H1 (cell line): ENCODE results near the gene FOXQ1. TPM values are rescaled to one million over a fixed set of nuclear protein-coding genes. Genes with fewer than 3 reads are reported as not detected.
A peak's percentile ranks its signal among the peaks of the same experiment; 100 is the strongest.

ENCODE experiments used
- CTCF ChIA-PET: fragments of 300-600 bp; sonication (Branson Sonifier 250); formaldehyde crosslinking; loops from one replicate; lab custom pipeline; 2021; ENCODE audit not compliant: partially characterized antibody; lab: Charles Lee
- POLR2A ChIA-PET: fragments of 300-600 bp; sonication (Branson Sonifier 250); formaldehyde crosslinking; loops from one replicate; lab custom pipeline; 2021; ENCODE audit warnings: inconsistent platforms; ENCODE audit not compliant: partially characterized antibody; lab: Charles Lee
- DNase-seq, 2 experiments: peaks; one replicate each; pipeline versions ENCODE4 v3.0.0 to v3.0.0-alpha.2; 2010 to 2022; ENCODE audit warnings: low spot score in 2 of 2, low read depth in 1 of 2, mixed read lengths in 1 of 2
- FAIRE-seq: peaks from 2 replicates; lab custom pipeline; 2011; peaks lifted over from hg19 to GRCh38; lab: Jason Lieb, UNC
- H2AFZ ChIP-seq: 2 replicates; pipeline ENCODE4 v1.8.1; 2012; ENCODE audit warnings: low read length, inconsistent platforms
- H2AK5ac ChIP-seq: 2 replicates; pipeline ENCODE4 v1.6.1; 2013; ENCODE audit warnings: low read depth, low read length
- H2BK120ac ChIP-seq: replicated peaks from 2 replicates; pipeline ENCODE3; 2013; ENCODE audit warnings: low read depth, low read length, inconsistent platforms
- H2BK12ac ChIP-seq: 2 replicates; pipeline ENCODE4 v1.6.1; 2013; ENCODE audit warnings: low read depth, low read length
- H2BK15ac ChIP-seq: 2 replicates; pipeline ENCODE4 v1.6.1; 2013; ENCODE audit warnings: low read length
- H2BK20ac ChIP-seq: 2 replicates; pipeline ENCODE4 v1.6.1; 2013; ENCODE audit warnings: low read length
- H2BK5ac ChIP-seq: 2 replicates; pipeline ENCODE4 v1.6.1; 2013; ENCODE audit warnings: low read depth, low read length
- H3K14ac ChIP-seq: 2 replicates; pipeline ENCODE4 v1.6.1; 2013; ENCODE audit warnings: inconsistent platforms; ENCODE audit not compliant: insufficient read length
- H3K18ac ChIP-seq: 2 replicates; pipeline ENCODE4 v1.6.1; 2013; ENCODE audit warnings: low read length; ENCODE audit errors: extremely low read depth
- H3K23ac ChIP-seq: 2 replicates; pipeline ENCODE4 v1.6.1; 2013; ENCODE audit warnings: inconsistent platforms; ENCODE audit not compliant: insufficient read length
- H3K23me2 ChIP-seq: 2 replicates; pipeline ENCODE4 v1.6.1; 2013; ENCODE audit warnings: low read depth, low read length
- H3K27ac ChIP-seq: 2 replicates; pipeline ENCODE4 v1.6.1; 2011; ENCODE audit warnings: low read depth, low read length, inconsistent platforms
- H3K27me3 ChIP-seq, 4 experiments: replicated peaks in 1 of 4; 1 replicate in 1 of 4; 2 replicates in 3 of 4; pipeline versions ENCODE4 v1.6.1 to v1.8.1; 2011 to 2013; ENCODE audit warnings: low read length in 3 of 4, mild to moderate bottlenecking in 3 of 4, inconsistent platforms in 2 of 4, mixed read lengths in 2 of 4, moderate library complexity in 1 of 4; ENCODE audit not compliant: control insufficient read depth in 3 of 4, insufficient read depth in 3 of 4; ENCODE audit errors: extremely low read depth in 1 of 4
- H3K36me3 ChIP-seq, 4 experiments: 2 replicates each; pipeline versions ENCODE4 v1.6.1 to v1.8.1; 2011 to 2013; ENCODE audit warnings: mild to moderate bottlenecking in 4 of 4, low read length in 3 of 4, moderate library complexity in 2 of 4, control low read depth in 1 of 4, inconsistent platforms in 1 of 4; ENCODE audit not compliant: insufficient read depth in 4 of 4, control insufficient read depth in 2 of 4
- H3K4ac ChIP-seq: replicated peaks from 2 replicates; pipeline ENCODE3; 2013; ENCODE audit warnings: low read length, low read depth, mixed read lengths, inconsistent platforms; ENCODE audit not compliant: insufficient read length
- H3K4me1 ChIP-seq, 4 experiments: replicated peaks in 1 of 4; 1 replicate in 1 of 4; 2 replicates in 3 of 4; pipeline versions ENCODE4 v1.6.1 to v1.8.1; 2011 to 2013; ENCODE audit warnings: low read length in 3 of 4, inconsistent platforms in 2 of 4, mixed read lengths in 1 of 4; ENCODE audit not compliant: insufficient read depth in 4 of 4, control insufficient read depth in 3 of 4
- H3K4me2 ChIP-seq, 2 experiments: 2 replicates each; pipeline versions ENCODE4 v1.6.1 to v1.8.1; 2011 to 2013; ENCODE audit warnings: low read depth in 2 of 2, low read length in 2 of 2, control low read depth in 1 of 2, inconsistent platforms in 1 of 2, mild to moderate bottlenecking in 1 of 2; ENCODE audit not compliant: insufficient read depth in 1 of 2
- H3K4me3 ChIP-seq, 4 experiments: fragments of 200-600, 300-600 bp in 1 of 4; sonication (generic), shearing (Covaris generic), sonication (Bioruptor Twin) in 1 of 4; 2 replicates each; pipeline versions ENCODE4 v1.5.1 to v1.8.1; 2011 to 2016; ENCODE audit warnings: low read length in 4 of 4, low read depth in 3 of 4, control low read depth in 2 of 4, inconsistent platforms in 2 of 4, mild to moderate bottlenecking in 2 of 4, mixed read lengths in 1 of 4, moderate library complexity in 1 of 4; ENCODE audit not compliant: insufficient read depth in 2 of 4; ENCODE audit errors: extremely low read depth in 1 of 4
- H3K56ac ChIP-seq: replicated peaks from 2 replicates; pipeline ENCODE3; 2013; ENCODE audit warnings: low read depth, mild to moderate bottlenecking, mixed read lengths, low read length, inconsistent platforms; ENCODE audit not compliant: insufficient read length
- H3K79me1 ChIP-seq: 2 replicates; pipeline ENCODE4 v1.6.1; 2013; ENCODE audit warnings: low read depth, low read length, control low read depth
- H3K79me2 ChIP-seq, 2 experiments: 2 replicates each; pipeline versions ENCODE4 v1.6.1 to v1.8.1; 2012 to 2013; ENCODE audit warnings: low read length in 2 of 2, mild to moderate bottlenecking in 2 of 2, inconsistent platforms in 1 of 2; ENCODE audit not compliant: insufficient read depth in 2 of 2, control insufficient read depth in 1 of 2
- H3K9ac ChIP-seq, 4 experiments: replicated peaks in 1 of 4; 1 replicate in 1 of 4; 2 replicates in 3 of 4; pipeline versions ENCODE4 v1.6.1 to v1.8.1; 2011 to 2013; ENCODE audit warnings: low read depth in 3 of 4, low read length in 3 of 4, control low read depth in 2 of 4, mild to moderate bottlenecking in 2 of 4, moderate library complexity in 2 of 4, inconsistent platforms in 1 of 4; ENCODE audit errors: extremely low read depth in 1 of 4
- H3K9me3 ChIP-seq, 2 experiments: 2 replicates each; pipeline versions ENCODE4 v1.6.1 to v1.8.1; 2012 to 2013; ENCODE audit warnings: mild to moderate bottlenecking in 2 of 2, moderate library complexity in 2 of 2, control low read depth in 1 of 2, inconsistent platforms in 1 of 2, low read depth in 1 of 2, low read length in 1 of 2, mixed read lengths in 1 of 2; ENCODE audit not compliant: insufficient read depth in 2 of 2
- H4K20me1 ChIP-seq, 2 experiments: replicated peaks in 1 of 2; 2 replicates each; pipeline versions ENCODE3 to v1.8.1; 2011 to 2013; ENCODE audit warnings: inconsistent platforms in 2 of 2, low read length in 2 of 2, mild to moderate bottlenecking in 1 of 2; ENCODE audit not compliant: insufficient read depth in 2 of 2, control insufficient read depth in 1 of 2
- H4K5ac ChIP-seq: 2 replicates; pipeline ENCODE4 v1.6.1; 2013; ENCODE audit warnings: low read length, low read depth, mixed read lengths, inconsistent platforms; ENCODE audit not compliant: insufficient read length
- H4K8ac ChIP-seq: 2 replicates; pipeline ENCODE4 v1.8.0; 2013; ENCODE audit warnings: mild to moderate bottlenecking, moderate library complexity, low read length, inconsistent platforms; ENCODE audit not compliant: insufficient read depth; ENCODE audit errors: extremely low read depth
- H4K91ac ChIP-seq: replicated peaks from 2 replicates; pipeline ENCODE3; 2013; ENCODE audit warnings: low read length, mixed read lengths, inconsistent platforms; ENCODE audit not compliant: insufficient read length
- EZH2 ChIP-seq: fragments of 200-600 bp; sonication (generic); IDR thresholded peaks from 2 replicates; pipeline ENCODE4 v1.7.1; 2012; ENCODE audit warnings: low read depth, mild to moderate bottlenecking, moderate library complexity, low read length, inconsistent platforms; ENCODE audit not compliant: severe bottlenecking
- SUZ12 ChIP-seq: fragments of 200-600 bp; sonication (generic); IDR thresholded peaks from 2 replicates; pipeline ENCODE4 v1.6.1; 2012; ENCODE audit warnings: mild to moderate bottlenecking, inconsistent platforms, low read length, moderate library complexity, mixed read lengths
- WGBS, 2 experiments: shearing (Covaris generic) in 1 of 2; methylation state at CpG; one replicate each; pipeline versions ENCODE4 v1.1.6 to v1.1.7; 2013 to 2015; ENCODE audit warnings: low lambda C conversion rate in 2 of 2, mixed read lengths in 2 of 2, inconsistent platforms in 1 of 2, low coverage in 1 of 2, missing lambda C conversion rate in 1 of 2; ENCODE audit not compliant: insufficient replicate concordance in 2 of 2, insufficient coverage in 1 of 2, insufficient read length in 1 of 2; ENCODE audit errors: extremely low coverage in 1 of 2, missing lambda C conversion rate in 1 of 2; 5-methylcytosine and 5-hydroxymethylcytosine counted together
- polyA plus RNA-seq, 7 experiments: library from polyadenylated mRNA; depleted of rRNA in 3 of 7; stranded (reverse) in 5 of 7; unstranded in 2 of 7; fragments of >200 nt in 5 of 7; fragments of 200-250 nt in 2 of 7; gene quantifications; 1 replicate in 5 of 7; 2 replicates in 1 of 7; 4 replicates in 1 of 7; pipeline versions ENCODE4 v1.2.1 to v1.2.3, GENCODE V29; 2011 to 2013; ENCODE audit warnings: missing spikeins in 2 of 7, mixed read lengths in 2 of 7
- total RNA-seq: library from RNA; stranded (reverse); fragmentation: NEBNext Ultra II Directional; extraction: Animal tissue kit (Norgen Biotek cat#: 25700); gene quantifications from 2 replicates; pipeline ENCODE4 v1.2.1, GENCODE V29; 2021
- TF ChIP-seq, protein P1 (sequence below), 3 experiments: IDR thresholded peaks; 1 replicate in 2 of 3; 2 replicates in 1 of 3; pipeline versions ENCODE4 v1.5.1 to v1.6.1; 2011; ENCODE audit warnings: low read length in 3 of 3, mild to moderate bottlenecking in 3 of 3, inconsistent platforms in 2 of 3, low read depth in 1 of 3, moderate library complexity in 1 of 3; ENCODE audit not compliant: insufficient read depth in 1 of 3; ENCODE audit errors: control extremely low read depth in 1 of 3

The FOXQ1 gene
- total and polyA plus RNA-seq, 2 of the 8 experiments (the other 6 are each of a cell fraction or from before 2014, with no cell fraction given), result 0.03 TPM; not detected in 1

- no peak overlapping the region for H4K5ac ChIP-seq
- peak overlapping the region; percentile 52 to 62 for H3K4me2 ChIP-seq
- no peak overlapping the region for H3K27ac ChIP-seq
- H4K8ac ChIP-seq, result no peak overlapping the region
- H3K79me1 ChIP-seq, result no peaks in the 10 kb centered on the region
- TF ChIP-seq EZH2, result peak; percentile 74
- TF ChIP-seq SUZ12, result peak; percentile 70
- TF ChIP-seq, protein P1, sequence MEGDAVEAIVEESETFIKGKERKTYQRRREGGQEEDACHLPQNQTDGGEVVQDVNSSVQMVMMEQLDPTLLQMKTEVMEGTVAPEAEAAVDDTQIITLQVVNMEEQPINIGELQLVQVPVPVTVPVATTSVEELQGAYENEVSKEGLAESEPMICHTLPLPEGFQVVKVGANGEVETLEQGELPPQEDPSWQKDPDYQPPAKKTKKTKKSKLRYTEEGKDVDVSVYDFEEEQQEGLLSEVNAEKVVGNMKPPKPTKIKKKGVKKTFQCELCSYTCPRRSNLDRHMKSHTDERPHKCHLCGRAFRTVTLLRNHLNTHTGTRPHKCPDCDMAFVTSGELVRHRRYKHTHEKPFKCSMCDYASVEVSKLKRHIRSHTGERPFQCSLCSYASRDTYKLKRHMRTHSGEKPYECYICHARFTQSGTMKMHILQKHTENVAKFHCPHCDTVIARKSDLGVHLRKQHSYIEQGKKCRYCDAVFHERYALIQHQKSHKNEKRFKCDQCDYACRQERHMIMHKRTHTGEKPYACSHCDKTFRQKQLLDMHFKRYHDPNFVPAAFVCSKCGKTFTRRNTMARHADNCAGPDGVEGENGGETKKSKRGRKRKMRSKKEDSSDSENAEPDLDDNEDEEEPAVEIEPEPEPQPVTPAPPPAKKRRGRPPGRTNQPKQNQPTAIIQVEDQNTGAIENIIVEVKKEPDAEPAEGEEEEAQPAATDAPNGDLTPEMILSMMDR (IDR thresholded peaks at IDR 0.05; ENCODE audit: control extremely low read depth in 1 of 3, insufficient read depth in 1 of 3, low read depth in 1 of 3, low read length in 3 of 3), result no peak
- H3K23ac ChIP-seq, result no peak overlapping the region
- no peak for DNase-seq
- no peak overlapping the region for H2BK5ac ChIP-seq
- no peak overlapping the region for H3K9ac ChIP-seq
- no peaks in the 10 kb centered on the region for H3K79me2 ChIP-seq
- no peak overlapping the region for H3K18ac ChIP-seq
- no peak overlapping the region for H3K14ac ChIP-seq
- no peaks in the 10 kb centered on the region; a peak in 1 of 8 replicates for H3K36me3 ChIP-seq
- H2AK5ac ChIP-seq, result 0 out of 2 replicates have a peak overlapping the region, but pooled peaks have one; percentile 20
- POLR2A ChIA-PET, result interaction anchor here (0.7 kb wide), 1 partner anchor 47 kb away, joined by 3 read pairs; no protein-coding TSS in a partner anchor
- H4K20me1 ChIP-seq, result peaks cover 10 to 13% of the 10 kb centered on the region in 2 experiments
- H2AFZ ChIP-seq, result no peak overlapping the region
- peaks cover 0 to 19% (median 5%) of the 10 kb centered on the region in 4 experiments; a peak in 5 of 7 replicates for H3K4me1 ChIP-seq
- peaks cover 0 to 3% of the 10 kb centered on the region in 2 experiments; a peak in 1 of 4 replicates for H3K9me3 ChIP-seq
- H2BK12ac ChIP-seq, result no peak overlapping the region
- CTCF ChIA-PET, result interaction anchor here (0.6 to 1.6 kb wide), 5 partner anchors 21 to 404 kb away, joined by 3 to 6 read pairs (median 3); no protein-coding TSS in a partner anchor
- WGBS, 2 experiments, result 39% methylated on average over 11 of the region's 11 CpGs; no CpG with 5 or more reads in 1 of the 2 experiments
- peak overlapping the region in 1 of 4 experiments; percentile 54; a peak in 1 of 8 replicates for H3K4me3 ChIP-seq
- H4K91ac ChIP-seq, result no peak overlapping the region
- H3K27me3 ChIP-seq, result peaks cover 57 to 59% (median 58%) of the 10 kb centered on the region in 4 experiments
- FAIRE-seq, result no peak
- H2BK20ac ChIP-seq, result no peak overlapping the region
- peaks cover 18% of the 10 kb centered on the region; the same call in 1 of the 2 replicates for H3K23me2 ChIP-seq
- H2BK15ac ChIP-seq, result no peak overlapping the region
- H3K56ac ChIP-seq, result no peak overlapping the region
- H3K4ac ChIP-seq, result no peak overlapping the region
- H2BK120ac ChIP-seq, result no peak overlapping the region
These were observed 3.9 kb downstream of the FOXQ1 start for GRCh38 chr6:1315560-1316386.
